Stimulated activated CD4-positive, alpha-beta T cell treated with anti-CD3 and anti-CD28 coated beads, TNF-alpha, amount 100 ng/mL, for 24 hours (primary cell): Measurements from ENCODE around the gene RFTN1.

Experiments used
- DNase-seq, 3 experiments: peaks; one replicate each; pipeline ENCODE4 v3.0.0-alpha.2; 2020; ENCODE audit warnings: low read depth in 3 of 3

Gene RFTN1

DNA sequence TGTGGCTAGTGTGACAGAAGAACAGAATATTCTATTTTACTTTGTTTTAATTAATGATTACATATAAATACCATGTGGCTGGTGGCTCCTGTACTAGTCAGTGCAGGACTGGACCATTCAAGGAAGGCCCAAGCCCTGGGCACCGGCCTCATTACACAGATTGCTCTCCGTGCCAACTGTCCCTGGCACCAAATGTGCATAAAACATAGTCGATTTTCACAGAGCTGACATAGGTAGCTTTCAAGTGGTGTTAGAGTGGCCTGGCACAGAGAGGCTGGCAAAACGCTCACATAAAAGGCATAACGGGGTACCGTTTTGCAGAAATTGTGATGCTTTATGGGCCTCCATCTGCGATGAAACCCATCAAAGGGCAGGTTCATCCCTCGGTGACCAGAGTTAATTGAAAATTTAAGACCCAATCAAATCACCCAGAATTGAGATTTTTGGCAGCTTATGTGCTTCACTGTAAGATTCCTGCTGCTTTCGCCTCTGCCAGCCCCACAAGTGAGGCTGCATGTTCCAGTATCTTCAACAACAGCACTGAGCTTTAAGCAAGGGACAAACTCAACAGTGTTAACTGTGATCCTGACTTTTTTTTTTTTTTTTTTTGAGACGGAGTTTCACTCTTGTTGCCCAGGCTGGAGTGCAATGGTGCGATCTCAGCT lies 25.9 kb downstream of the RFTN1 start:
- DNase-seq = no peak

DNA sequence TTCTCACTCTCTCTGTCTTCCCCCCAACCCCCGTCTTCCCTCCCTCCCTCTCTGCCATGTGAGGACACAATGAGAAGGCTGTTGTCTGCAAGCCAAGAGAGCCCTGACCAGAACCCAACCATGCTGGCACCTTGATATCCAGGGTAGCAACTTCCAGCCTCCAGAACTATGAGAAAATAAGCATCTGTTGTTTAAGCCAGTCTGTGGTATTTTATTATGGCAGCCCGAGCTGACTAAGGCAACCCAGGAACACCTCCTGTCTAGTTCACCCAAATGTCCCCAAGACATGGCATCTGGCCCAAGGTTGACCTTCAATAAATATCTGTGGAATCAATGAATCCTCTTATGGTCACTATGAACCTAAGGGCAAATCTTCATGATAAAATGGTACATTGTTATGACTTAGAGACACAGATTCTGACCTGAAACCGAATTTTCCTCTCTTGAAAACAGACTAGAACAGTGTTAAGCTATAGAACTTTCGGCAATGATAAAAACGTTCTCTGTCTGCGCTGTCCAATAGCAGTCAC lies 26.5 kb downstream of the RFTN1 start:
- DNase-seq = no peak

DNA sequence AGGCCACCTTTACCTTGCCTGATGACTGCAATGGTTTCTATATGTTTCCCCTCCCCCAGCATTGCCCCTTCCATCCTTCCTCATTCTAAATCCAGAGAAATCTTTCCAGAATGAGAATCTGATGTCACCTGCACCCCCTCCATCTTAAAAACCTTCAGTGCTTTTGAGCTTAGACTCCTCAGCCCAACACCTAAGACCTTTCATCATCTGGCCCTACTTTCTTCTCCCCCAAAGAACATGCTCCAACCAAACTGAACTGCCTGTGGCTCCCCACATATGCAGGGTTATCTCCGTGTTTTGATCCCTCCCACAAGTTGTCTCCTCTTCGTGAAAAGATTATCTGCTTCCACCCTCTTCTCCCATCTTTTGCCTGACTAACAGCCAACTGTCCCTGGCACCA lies 27.3 kb downstream of the RFTN1 start:
- DNase-seq = no peak

DNA sequence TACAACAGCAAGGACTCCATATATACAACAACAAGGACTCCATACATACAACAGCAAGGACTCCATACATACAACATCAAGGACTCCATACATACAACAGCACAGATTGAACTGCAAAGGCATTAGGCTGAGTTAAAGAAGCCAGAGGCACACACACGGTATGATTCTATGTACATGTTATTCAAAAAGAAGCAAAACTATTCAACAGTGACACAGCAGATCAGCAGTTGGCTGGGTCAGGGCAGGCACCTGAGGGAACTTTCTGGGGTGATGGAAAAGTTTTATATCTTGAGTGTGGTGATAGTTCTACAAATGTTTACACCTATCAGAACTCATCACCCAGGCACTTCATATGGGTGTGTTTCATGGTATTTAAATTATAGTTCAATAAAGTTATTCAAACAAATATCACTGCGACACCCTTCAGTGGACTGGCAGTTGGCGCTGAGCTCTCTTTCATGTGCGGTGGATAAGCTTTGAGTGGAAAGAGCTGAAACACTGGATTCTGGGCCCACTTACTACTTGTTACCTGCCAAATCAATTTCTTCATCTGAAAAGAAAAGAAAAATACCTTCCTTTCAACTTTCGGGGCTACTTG lies 28.0 kb downstream of the RFTN1 start:
- DNase-seq = no peak

DNA sequence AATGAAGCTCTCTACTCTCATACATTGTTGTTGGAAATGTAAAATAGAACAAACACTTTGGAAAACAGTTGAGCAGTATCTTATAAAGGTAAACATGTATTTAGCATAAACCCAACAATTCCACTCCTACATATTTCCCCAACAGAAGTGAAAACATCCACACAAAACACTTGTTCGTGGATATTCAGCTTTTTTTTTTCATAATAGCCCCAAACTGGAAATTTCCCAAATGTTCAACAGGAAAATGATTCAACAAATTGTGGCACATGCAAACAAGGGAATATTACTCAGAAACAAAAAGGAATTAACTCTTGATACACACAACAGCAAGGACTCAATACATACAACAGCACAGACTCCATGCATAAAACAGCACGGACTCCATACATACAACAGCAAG lies 28.5 kb downstream of the RFTN1 start:
- DNase-seq = no peak

DNA sequence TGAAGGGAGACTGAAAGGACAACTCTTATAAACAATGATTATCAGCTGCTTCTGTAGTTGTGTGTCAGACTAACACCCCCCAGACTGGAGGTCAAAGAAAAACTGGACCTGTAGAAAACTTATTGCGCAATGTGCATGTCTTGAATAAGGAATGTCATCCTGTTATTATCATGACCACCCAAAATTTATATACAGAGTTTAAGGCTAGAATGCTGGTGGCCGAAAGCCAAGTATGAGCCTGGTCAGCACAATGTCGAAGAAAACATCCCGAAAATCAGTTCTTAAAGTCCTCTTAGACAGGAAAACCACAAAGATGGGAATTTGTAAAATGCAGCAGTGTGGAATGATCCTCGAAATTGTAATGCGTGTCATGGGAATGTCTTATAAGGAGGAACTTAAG lies 29.3 kb downstream of the RFTN1 start:
- DNase-seq = no peak

DNA sequence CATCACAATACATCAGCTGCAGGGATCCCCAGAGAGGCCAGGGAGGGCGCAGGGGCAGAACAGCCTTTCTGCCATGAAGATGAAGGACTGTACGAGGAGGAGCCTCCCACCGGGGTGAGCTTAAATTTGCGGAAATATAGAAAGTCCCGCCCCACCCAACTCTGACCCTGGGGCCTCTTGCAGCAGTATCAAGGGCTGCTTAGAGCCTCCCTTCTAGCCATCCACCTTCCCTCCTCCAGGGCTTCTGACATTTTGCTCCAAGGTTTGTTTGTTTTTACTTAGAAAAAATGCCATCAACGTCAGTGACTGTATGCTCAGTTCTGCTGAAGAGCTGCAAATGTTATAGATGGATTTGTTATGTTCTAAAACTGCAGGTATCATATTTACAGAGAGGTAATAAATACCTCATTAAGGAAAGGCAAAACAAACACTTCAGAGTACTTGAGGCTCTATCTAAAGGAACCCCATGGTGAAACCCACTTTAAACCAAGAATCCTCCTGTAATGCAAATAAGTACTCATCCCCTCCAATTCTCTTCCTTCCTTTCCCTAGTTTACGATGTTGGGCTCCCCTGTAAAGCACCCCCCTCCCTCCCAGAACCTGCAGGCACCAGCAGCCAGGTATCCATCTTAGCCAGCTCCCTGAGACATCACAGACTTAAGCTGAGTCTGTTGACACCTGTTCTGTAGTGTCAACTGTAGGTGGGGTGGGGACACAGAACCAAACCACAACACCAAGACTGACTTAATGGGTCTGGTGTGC lies 30.5 kb downstream of the RFTN1 start:
- peak in 1 of 3 experiments; percentile 11 for DNase-seq

DNA sequence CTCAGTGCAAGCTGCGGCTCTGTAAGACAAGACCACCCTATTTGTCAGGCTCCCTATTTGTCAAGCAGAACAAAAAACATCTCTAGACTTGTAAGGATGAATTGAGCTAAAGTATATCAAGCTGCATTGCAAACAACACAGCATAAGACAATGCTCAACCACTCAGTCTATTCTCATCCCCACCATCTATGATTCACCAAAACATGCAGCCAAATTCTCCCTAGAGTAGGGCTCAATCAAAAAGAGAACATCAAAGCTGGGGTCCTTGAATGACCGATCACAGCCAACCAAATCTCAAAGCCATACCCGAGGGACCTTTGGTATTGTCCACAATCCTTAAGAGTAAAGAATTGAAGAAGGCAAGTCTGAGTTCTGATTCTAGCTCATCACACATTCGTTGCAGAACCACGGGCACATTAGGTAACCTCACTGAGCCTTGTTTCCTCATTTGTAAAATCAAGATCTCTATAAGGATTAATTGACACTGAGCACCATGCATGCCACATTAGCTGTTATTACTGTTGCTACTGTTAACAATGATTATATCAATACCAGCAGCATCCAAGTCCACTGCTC lies 31.2 kb downstream of the RFTN1 start:
- DNase-seq = no peak

DNA sequence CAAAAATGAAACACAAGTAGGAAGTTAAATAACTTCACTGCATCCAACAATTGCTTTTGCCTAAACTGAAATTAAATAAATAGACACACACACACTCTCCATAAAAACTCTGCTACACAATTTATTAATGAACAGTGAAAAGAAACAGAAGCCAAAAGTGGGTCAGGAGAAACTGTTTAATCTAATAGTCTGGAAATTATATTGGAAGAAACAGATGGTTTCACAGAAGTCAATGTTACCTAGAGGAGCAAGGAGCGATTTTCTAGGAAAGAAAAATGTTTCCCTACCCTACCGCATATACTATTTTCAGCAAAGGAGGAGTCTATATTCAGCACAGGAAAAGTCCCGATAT lies 32.0 kb downstream of the RFTN1 start:
- DNase-seq = no peak

DNA sequence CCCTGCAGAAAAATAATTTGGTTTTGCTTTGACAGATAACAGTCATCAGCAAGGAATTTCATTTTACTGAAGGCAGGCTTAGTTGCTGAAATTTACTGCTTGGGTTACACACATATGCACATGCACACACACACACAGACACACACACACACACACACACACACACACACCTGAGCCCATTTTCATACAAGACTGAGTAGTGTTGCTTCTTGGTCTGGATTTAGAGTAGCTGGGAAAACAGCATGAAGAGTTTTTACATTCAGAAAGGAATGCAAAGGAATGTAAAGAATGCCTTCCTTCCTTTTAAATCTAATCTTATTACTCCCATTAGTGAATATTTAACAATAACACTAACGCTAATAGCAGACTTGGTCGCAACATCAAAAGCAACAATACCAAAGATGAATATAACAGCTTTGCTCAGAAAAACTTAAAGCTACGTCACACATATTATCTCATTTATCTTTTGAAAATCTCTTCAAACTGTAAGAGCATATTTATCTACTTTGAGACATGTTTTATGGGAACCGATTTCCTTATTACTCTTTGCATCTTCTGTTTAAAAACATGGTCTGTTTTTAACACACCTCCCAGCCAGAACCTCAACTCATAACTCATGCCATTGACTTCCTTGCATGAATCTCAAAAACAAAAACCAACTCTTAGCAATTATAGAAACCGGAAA lies 32.5 kb downstream of the RFTN1 start:
- DNase-seq = no peak

DNA sequence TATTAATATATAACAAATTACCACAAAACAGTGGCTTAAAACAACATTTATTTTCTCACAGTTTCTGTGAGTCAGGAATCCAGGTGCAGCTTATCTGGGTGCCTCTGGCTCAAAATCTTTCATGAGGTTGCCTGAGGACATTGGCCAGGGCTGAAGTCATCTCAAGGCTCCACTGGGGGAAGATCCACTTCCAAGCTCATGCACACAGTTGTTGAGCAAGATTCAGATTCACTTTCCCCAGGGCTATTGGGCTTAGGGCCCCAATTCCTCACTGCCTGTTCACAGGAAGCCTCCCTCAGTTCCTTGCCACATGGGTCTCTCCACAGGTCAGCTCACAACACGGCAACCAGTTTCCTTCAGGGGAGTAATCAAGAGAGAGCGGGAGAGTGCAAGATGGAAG lies 35.0 kb downstream of the RFTN1 start:
- no peak for DNase-seq

DNA sequence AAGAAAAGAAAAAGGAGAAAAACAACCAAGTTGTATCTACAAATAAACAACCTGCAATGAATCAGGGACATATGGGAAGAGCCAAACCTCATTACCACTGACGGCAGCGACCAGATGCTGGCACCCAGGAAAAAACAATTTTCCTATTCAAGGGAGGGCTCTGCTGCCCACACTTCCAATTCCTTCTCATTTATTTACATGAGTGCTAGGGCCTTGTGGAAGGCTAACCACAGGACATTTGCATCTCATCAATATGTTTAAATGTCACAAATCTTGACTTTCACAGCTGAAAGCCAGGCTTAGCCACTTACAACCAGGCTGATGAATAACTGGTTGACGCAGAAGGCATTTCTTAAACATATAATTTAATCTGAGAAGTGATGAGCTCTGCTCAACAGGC lies 36.0 kb downstream of the RFTN1 start:
- DNase-seq = no peak

DNA sequence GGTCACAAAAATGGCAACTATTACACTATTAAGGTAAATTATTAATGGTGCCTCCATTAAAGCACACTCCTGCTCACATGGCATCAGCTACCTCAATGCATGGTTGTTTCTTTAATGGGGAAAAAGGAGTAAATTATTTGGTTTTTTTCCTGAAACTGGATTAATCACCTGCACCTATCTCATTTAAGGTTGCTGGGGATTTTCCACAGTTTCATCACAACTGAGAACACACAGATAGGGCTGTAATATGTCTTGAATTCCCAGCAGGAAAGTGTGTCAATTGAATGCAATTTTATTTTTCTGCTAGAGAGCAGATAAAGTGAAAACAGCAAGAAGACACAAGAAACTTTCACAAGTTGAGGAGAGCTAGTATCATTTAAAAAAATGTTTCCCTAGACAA lies 36.4 kb downstream of the RFTN1 start:
- DNase-seq = no peak

DNA sequence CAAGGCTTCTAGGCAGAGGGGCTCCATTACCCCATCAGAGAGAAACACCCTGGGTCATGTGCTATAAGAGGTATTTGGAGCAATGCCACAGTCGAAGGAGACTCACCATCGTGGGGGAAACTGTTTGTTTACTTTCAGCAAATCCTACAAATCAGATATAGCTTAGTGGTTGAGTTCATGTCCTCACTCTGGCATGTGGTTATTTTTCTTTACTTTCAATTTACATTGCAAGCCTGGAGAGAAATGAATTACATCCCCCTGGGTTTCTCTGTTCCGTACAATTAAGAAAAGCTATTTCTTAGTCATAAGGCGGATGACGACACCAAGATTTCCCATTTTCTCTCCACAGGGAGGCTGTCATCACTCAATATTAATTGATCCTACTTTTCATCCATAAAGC lies 36.9 kb downstream of the RFTN1 start:
- DNase-seq = no peak

DNA sequence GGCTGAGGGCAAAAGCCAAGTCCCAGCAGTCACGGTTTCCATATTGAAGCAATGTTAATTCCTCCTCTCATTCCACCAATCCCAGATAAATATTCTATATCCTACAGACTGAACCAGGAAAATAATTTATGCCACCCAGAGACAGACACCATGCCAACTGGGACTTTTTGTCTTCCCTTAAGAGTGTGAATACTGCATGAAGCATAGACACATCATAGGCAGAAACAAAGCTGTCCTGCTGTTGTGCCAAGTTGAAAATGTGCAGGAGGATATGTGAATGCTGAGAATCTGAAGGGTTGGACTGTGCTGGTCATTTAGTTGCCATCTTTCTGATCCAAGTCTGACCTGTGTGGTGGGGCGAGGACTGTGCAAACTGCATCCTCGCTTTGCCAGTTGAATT lies 37.7 kb downstream of the RFTN1 start:
- DNase-seq = no peak

DNA sequence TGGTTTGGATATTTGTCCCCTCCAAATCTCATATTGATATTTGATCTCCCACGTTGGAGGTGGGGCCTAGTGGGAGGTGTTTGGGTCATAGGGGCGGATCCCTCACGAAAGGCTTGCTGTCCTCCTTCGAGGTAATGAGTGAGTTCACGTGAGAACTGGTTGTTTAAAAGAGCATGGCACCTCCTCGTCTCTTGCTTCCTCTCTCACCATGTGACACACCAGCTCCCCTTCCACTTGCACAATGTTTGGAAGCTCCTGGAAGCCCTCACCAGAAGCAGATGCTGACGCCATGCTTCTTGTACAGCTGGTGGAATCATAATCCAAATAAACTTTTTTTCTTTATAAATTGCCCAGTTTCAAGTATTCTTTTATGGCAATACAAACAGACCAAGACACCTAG lies 38.6 kb downstream of the RFTN1 start:
- no peak for DNase-seq

DNA sequence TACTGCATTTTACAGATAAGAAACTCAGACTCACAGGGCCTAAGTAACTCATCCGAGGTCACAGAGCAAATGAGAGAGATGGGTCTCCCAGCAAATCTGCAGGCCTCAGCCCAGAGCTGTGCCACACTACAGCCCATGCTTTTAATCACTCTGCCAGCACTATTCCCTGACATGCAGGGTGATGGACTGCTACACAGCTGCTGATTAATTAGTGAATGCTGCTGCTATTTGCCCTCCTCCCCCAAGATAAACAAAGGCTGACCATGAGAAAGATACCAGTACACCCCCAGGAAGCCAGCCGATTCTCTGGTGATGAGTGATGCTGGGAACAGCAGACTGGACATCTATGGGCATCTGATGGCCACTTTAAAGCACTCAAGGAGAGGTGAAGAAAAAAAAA lies 39.3 kb downstream of the RFTN1 start:
- DNase-seq = no peak

DNA sequence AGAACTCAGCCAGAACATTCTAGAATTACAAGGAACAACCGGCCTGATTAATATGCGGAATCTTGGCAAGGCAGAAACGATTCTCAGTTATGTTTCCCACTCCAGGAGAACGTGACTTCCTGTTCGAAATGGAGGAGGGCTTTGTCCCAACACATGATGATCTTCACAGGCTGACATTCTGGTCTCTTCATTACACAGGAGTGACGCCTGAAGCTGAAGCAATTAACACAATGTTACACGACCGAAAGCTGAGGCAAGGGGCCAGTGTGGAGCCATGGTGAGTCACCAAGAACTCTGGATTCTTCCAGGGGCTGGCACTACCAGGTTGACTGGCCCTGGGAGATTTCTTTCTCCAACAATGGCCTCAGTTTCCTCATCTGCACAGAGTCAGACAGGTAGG lies 40.9 kb downstream of the RFTN1 start:
- DNase-seq = no peak

DNA sequence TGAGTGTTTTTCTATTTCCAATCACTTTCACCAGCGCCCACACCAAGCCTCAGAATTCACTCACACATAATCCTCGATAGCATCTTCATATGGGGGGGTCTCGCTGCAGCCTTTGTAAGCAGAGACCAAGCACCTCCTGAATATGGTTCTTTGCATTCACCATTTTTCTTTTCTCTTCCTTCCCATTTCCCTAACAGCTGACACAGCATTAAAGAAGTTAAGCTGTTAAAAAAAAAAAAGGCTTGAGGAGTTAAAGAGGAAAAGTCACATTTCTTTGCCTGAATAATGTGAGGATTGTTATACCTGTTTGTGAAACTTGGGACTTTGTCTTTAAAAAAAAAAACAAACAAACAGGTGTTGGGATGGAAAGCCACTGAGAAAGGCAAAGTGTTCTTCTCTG lies 41.6 kb downstream of the RFTN1 start:
- DNase-seq = no peak

DNA sequence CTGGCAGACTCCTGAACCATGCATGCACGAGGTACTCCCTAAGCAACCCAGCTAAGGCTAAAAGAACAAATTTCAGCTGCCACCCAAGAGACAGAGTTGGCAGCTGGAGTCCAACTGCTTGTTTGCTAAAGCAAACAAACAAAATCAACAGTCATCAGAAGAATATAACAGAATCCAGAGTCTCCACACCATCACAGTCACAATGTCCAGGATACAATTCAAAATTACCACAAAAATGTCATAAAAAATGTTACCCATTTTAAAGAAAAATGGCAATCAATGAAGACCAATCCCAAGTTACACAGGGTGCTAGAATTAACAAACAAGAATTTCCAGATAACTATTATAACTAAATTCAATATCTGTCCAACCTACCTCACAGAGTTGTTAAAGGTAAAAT lies 42.9 kb downstream of the RFTN1 start:
- DNase-seq = no peak

DNA sequence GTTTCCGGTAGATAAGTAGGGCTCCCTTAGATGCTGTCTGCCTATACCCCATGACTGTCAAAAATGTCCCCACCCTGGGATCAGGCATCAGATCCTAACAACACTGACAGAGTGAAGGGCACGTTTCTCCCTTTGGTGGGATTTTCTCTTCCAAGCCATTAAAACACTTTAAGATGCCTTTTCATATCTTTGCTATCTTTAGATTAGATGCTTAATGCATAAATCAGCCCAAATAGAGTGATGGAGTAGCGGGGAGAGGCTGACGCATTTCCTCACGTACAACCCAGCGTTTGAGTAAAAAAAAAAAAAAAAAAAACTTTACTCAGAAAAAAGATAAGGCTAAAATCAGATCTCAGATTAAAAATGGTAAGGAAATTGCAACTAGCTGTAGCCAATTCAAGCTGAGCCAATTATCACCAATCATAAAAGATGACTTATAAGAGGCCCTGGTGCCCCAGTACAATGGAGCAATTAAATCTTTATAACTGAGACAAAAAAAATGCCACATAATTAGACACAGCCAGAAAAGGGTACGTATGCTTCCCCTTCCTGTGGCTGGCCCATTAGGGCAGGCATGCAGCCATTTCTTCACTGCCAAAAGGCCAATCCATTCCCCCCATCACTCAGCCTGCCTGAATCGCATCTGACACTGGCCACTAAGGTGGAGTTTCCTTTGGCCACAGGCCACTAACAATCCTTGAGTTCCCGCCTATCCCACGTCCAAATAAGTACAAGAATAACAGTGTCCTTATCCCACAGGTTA lies 45.0 kb downstream of the RFTN1 start:
- DNase-seq = no peak

DNA sequence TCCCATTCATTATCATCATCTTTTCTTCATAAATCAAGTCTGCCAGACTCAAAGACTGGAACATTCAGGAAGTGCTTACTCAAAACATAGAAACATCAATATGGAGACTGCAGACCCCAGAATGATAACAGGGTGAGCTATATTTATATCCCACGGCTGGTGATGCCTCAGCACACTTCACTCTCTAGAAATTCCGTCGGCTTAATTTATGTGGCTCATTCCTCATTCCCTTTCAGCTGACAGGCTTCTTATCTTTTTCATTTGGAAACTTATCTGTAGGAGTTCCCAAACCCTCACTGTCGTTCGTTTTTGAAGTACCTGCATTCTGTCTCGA lies 45.5 kb downstream of the RFTN1 start:
- no peak for DNase-seq
